Erythroblast (primary cell): Measurements from ENCODE around the gene RNF166.

ENCODE experiments used
- GATA1 ChIP-seq: IDR thresholded peaks from 2 replicates; pipeline ENCODE4 v1.6.1; 2011; ENCODE audit warnings: low read depth, mild to moderate bottlenecking, control low read depth, low read length, moderate library complexity
- POLR2A ChIP-seq: IDR thresholded peaks from 2 replicates; pipeline ENCODE4 v1.6.1; 2011; ENCODE audit warnings: mild to moderate bottlenecking, low read length

GRCh38 chr16:88676502-88677242 is 29.5 kb downstream of the RNF166 start:
- TF ChIP-seq POLR2A, result no peak
- TF ChIP-seq GATA1, result no peak
